ENCODE data around the gene ATAT1. TPM values are rescaled to one million over a fixed set of nuclear protein-coding genes. Genes with fewer than 3 reads are reported as not detected.

Gene ATAT1
- total and polyA plus RNA-seq, 9 of the 15 experiments (the other 6 are each of a cell fraction or from before 2014, with no cell fraction given): 0.65 to 5.8 (median 1.6) TPM

- TF ChIP-seq, protein P1, sequence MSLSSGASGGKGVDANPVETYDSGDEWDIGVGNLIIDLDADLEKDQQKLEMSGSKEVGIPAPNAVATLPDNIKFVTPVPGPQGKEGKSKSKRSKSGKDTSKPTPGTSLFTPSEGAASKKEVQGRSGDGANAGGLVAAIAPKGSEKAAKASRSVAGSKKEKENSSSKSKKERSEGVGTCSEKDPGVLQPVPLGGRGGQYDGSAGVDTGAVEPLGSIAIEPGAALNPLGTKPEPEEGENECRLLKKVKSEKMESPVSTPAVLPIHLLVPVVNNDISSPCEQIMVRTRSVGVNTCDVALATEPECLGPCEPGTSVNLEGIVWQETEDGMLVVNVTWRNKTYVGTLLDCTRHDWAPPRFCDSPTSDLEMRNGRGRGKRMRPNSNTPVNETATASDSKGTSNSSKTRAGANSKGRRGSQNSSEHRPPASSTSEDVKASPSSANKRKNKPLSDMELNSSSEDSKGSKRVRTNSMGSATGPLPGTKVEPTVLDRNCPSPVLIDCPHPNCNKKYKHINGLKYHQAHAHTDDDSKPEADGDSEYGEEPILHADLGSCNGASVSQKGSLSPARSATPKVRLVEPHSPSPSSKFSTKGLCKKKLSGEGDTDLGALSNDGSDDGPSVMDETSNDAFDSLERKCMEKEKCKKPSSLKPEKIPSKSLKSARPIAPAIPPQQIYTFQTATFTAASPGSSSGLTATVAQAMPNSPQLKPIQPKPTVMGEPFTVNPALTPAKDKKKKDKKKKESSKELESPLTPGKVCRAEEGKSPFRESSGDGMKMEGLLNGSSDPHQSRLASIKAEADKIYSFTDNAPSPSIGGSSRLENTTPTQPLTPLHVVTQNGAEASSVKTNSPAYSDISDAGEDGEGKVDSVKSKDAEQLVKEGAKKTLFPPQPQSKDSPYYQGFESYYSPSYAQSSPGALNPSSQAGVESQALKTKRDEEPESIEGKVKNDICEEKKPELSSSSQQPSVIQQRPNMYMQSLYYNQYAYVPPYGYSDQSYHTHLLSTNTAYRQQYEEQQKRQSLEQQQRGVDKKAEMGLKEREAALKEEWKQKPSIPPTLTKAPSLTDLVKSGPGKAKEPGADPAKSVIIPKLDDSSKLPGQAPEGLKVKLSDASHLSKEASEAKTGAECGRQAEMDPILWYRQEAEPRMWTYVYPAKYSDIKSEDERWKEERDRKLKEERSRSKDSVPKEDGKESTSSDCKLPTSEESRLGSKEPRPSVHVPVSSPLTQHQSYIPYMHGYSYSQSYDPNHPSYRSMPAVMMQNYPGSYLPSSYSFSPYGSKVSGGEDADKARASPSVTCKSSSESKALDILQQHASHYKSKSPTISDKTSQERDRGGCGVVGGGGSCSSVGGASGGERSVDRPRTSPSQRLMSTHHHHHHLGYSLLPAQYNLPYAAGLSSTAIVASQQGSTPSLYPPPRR (CRISPR knock-in tag; IDR thresholded peaks at IDR 0.05; ENCODE audit: borderline replicate concordance): no peak
- no peak for TF ChIP-seq NONO (IDR thresholded peaks at IDR 0.05; ENCODE audit: low read depth in 2 of 2, low read length in 1 of 2)
- TF ChIP-seq MAFK (IDR thresholded peaks at IDR 0.05; ENCODE audit: low read length): no peak
- TF ChIP-seq MCM7 (IDR thresholded peaks at IDR 0.05): no peak
- no peak for TF ChIP-seq THRA (IDR thresholded peaks at IDR 0.05)
- no peak for TF ChIP-seq BRF1 (IDR thresholded peaks at IDR 0.05; ENCODE audit: borderline replicate concordance, extremely low read depth, insufficient read length)
- no peak for TF ChIP-seq BCL6 (CRISPR knock-in tag; IDR thresholded peaks at IDR 0.05)
- TF ChIP-seq ZNF717 (CRISPR knock-in tag; IDR thresholded peaks at IDR 0.05): no peak
- no peak for TF ChIP-seq ZNF408 (CRISPR knock-in tag; IDR thresholded peaks at IDR 0.05; ENCODE audit: low read depth)
- TF ChIP-seq, protein P2, sequence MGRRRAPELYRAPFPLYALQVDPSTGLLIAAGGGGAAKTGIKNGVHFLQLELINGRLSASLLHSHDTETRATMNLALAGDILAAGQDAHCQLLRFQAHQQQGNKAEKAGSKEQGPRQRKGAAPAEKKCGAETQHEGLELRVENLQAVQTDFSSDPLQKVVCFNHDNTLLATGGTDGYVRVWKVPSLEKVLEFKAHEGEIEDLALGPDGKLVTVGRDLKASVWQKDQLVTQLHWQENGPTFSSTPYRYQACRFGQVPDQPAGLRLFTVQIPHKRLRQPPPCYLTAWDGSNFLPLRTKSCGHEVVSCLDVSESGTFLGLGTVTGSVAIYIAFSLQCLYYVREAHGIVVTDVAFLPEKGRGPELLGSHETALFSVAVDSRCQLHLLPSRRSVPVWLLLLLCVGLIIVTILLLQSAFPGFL (CRISPR knock-in tag; IDR thresholded peaks at IDR 0.05): no peak
- no peak for TF ChIP-seq RBM39 (optimal IDR thresholded peaks at IDR 0.05; ENCODE audit: low read depth, low read length)
- TF ChIP-seq RBM17 (IDR thresholded peaks at IDR 0.05; ENCODE audit: borderline replicate concordance, low read depth, low read length): no peak
- TF ChIP-seq, protein P3, sequence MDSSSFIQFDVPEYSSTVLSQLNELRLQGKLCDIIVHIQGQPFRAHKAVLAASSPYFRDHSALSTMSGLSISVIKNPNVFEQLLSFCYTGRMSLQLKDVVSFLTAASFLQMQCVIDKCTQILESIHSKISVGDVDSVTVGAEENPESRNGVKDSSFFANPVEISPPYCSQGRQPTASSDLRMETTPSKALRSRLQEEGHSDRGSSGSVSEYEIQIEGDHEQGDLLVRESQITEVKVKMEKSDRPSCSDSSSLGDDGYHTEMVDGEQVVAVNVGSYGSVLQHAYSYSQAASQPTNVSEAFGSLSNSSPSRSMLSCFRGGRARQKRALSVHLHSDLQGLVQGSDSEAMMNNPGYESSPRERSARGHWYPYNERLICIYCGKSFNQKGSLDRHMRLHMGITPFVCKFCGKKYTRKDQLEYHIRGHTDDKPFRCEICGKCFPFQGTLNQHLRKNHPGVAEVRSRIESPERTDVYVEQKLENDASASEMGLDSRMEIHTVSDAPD (CRISPR knock-in tag; IDR thresholded peaks at IDR 0.05): no peak
- TF ChIP-seq EP300 (IDR thresholded peaks at IDR 0.05; ENCODE audit: low read length): no peak
- TF ChIP-seq ZNF232 (CRISPR knock-in tag; IDR thresholded peaks at IDR 0.05): no peak
- TF ChIP-seq ATF3 (IDR thresholded peaks at IDR 0.05): no peak
- no peak for TF ChIP-seq ATF3 (CRISPR knock-in tag; conservative IDR thresholded peaks at IDR 0.05)
These were observed 63.9 kb downstream of the ATAT1 start, which contains the start of gene NRM (continued) for GRCh38 chr6:30690403-30691207.

Measured in K562 (cell line).